ENCODE measurements around the gene AP2A1. TPM values are rescaled to one million over a fixed set of nuclear protein-coding genes. Genes with fewer than 3 reads are reported as not detected.
A peak's percentile ranks its signal among the peaks of the same experiment; 100 is the strongest.
"Not testable (repeated sequence)": the region's sequence is repeated elsewhere in the genome, so short reads cannot be mapped to it uniquely, and the experiment has no call there.

AP2A1 gene
- total RNA-seq, 1 donor from 2014 or later: 39.2 TPM

DNA sequence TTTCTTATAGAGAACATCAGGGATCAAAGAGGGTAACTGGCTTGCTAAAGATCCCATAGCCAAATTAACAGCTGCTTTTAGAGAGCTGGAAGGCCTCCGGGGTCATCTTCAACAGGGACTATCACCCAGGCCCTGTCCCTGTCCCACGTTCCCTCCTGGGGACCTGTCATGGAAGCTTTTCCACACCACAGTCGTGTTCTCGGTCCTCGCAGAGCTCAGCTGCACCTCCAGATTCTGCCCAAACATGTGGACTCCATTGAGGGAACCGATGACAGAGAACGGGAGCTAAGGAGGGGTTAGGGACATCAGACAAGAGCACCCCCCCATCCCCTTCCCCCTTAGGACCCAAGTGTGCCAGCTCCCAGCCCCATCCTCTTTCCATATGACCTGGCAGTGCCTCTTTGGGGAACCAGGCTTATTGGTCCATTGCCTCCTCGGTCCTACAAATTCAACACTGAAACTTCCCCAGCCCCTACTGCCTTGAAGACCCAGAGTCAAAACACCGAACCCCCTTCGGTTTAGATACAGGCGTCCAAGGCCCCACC, 45.7 kb downstream of the AP2A1 start:
- peak; percentile 26 for DNase-seq (ENCODE audit: low spot score)

GRCh38 chr19:49812997-49813861, 46.4 kb downstream of the AP2A1 start, which contains the start of gene FUZ:
FUZ (minus strand) TSS chr19:49813292; CDS start chr19:49813106, 186 bp downstream.
- DNase-seq (ENCODE audit: low spot score): peak; percentile 99

- DNase-seq (ENCODE audit: low spot score): no peak
Observed at GRCh38 chr19:49814010-49814409, 47.2 kb downstream of the AP2A1 start.

DNA sequence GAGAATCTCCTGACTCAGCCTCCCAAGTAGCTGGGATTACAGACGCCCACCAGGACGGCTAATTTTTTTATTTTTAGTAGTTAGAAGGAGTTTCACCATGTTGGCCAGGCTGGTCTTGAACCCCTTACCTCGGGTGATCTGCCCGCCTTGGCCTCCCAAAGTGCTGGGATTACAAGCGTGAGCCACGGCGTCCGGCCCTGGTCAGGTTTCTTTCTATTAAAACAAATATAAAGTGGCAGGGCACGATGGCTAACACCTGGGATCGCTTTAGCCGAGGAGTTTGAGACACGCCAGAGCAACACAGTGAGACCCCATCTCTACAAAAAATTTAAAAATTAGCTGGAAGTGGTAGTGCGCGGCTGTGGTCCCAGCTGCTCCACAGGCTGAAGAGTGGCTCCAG, 49.8 kb downstream of the AP2A1 start:
- no peak for DNase-seq (ENCODE audit: low spot score)

GRCh38 chr19:49817964-49818648, 51.3 kb downstream of the AP2A1 start, which contains the start of gene MED25:
MED25 (plus strand) TSS chr19:49818289; CDS start chr19:49818342, 53 bp downstream.
- peak; percentile 95 for DNase-seq (ENCODE audit: low spot score)

- DNase-seq (ENCODE audit: low spot score): peak; percentile 66
Observed at GRCh38 chr19:49818649-49819370, 52.0 kb downstream of the AP2A1 start.

GRCh38 chr19:49819452-49820115, 52.8 kb downstream of the AP2A1 start:
- not testable (repeated sequence) for DNase-seq (ENCODE audit: low spot score)

DNA sequence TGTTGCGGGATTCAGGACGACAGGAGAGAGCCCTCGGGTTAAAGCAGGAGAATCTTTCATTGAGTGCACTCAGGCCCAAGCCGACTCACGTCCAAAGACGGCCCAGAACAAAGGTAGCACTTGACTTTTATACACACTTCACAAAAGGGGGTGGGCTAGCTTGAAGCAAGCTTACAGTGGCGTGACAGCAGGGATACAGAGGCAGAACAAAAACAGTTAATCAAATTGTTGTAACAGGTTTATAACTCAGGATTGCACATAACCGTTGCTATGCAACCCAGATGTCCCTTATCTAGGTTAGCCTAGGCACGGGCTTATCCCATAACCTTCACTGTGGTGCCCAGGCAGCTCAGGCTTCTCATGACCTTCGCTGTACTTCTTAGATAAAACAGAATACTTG, 53.3 kb downstream of the AP2A1 start:
- peak; percentile 82 for DNase-seq (ENCODE audit: low spot score)

GRCh38 chr19:49823472-49823871, 56.7 kb downstream of the AP2A1 start:
- DNase-seq (ENCODE audit: low spot score): no peak

- no peak for DNase-seq (ENCODE audit: low spot score)
Observed at GRCh38 chr19:49824662-49825061, 57.9 kb downstream of the AP2A1 start.

- DNase-seq (ENCODE audit: low spot score): no peak
Observed at GRCh38 chr19:49827034-49827433, 60.2 kb downstream of the AP2A1 start.

- no peak for DNase-seq (ENCODE audit: low spot score)
Observed at GRCh38 chr19:49829200-49829599, 62.4 kb downstream of the AP2A1 start.

DNA sequence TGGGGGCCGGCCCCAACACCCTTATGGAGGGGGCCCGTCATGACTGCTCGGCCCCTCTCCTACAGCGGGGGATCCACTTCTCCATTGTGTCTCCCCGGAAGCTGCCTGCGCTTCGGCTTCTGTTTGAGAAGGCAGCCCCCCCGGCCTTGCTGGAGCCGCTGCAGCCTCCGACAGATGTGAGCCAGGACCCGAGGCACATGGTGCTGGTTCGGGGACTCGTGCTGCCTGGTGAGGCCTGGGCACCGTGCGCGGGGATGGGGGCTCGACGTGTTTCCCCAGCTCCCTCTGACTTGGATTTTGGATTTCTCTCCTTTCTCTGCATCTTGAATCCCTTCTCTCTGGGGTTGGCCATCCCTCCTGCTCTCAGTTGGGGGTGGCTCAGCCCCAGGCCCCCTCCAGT, 62.9 kb downstream of the AP2A1 start:
- DNase-seq (ENCODE audit: low spot score): no peak

GRCh38 chr19:49830766-49831165, 64.0 kb downstream of the AP2A1 start:
- DNase-seq (ENCODE audit: low spot score): no peak

DNA sequence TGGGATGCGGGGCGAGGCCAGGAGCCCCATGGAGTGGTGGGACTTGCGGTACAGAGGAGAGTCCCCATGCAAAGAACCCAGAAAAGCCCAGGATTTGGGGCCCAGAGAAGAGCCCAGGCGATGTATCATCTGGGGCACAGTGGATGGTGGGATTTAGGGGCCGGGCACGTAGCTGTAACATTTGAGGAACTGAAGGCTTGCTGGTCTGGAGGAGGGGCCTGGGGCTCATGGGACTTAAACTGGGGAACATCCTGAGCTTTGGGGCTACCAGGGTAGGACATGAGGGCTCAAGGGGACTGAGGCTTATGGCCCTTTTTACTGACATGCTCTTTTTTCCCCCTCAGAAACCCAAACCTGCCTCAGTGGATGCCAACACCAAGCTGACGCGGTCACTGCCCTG, 64.8 kb downstream of the AP2A1 start:
- DNase-seq (ENCODE audit: low spot score): no peak

GRCh38 chr19:49832556-49832955, 65.8 kb downstream of the AP2A1 start:
- no peak for DNase-seq (ENCODE audit: low spot score)

DNA sequence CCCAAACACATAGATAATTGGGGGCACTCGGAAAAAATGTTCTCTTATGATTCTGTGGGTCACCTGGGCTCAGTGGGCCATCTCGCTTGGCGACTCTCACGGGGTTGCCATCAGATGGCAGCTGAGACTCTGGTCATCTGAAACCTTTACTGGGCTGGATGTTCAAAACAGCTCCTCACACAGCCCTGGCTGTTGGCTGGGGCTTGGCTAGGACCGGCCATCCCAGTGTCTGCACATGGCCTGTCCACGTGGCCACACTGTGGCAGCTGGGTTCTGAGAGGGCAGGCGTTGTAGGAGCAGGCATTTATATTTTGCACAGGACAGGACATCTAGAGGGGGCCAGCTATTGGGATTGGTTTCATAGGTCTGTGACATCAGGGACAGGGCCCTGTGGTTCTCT, 66.8 kb downstream of the AP2A1 start:
- no peak for DNase-seq (ENCODE audit: low spot score)

GRCh38 chr19:49835562-49835961, 68.8 kb downstream of the AP2A1 start:
- DNase-seq (ENCODE audit: low spot score): no peak

GRCh38 chr19:49836176-49837008, 69.6 kb downstream of the AP2A1 start:
- DNase-seq (ENCODE audit: low spot score): no peak

DNA sequence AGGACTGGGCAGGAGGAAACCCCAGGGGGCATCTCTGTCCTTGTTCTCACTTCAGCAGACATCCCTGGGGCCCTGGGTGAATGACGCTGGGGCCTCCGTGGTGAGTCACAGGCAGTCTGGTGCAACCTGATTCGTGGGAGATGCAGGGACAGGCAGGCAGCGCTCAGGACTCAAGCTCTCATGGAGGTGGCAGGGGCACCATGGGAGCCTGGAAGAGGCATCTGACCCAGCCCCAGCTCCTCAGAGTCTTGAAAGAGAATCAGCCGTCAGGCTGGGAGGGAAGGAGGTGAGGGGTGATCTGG, 70.2 kb downstream of the AP2A1 start:
- no peak for DNase-seq (ENCODE audit: low spot score)

GRCh38 chr19:49837425-49837824, 70.6 kb downstream of the AP2A1 start:
- no peak for DNase-seq (ENCODE audit: low spot score)

All from umbilical cord (tissue), 2 donors.